HG03432 (cell line): ENCODE measurements around the gene POLG.
A peak's percentile ranks its signal among the peaks of the same experiment; 100 is the strongest.

Source experiments
- ATAC-seq: cut with Tn5 transposase; IDR thresholded peaks from one replicate; pipeline ENCODE4 v1.9.1; 2021; ENCODE audit warnings: mild to moderate bottlenecking, moderate library complexity; ENCODE audit not compliant: unreplicated experiment

The POLG gene

DNA sequence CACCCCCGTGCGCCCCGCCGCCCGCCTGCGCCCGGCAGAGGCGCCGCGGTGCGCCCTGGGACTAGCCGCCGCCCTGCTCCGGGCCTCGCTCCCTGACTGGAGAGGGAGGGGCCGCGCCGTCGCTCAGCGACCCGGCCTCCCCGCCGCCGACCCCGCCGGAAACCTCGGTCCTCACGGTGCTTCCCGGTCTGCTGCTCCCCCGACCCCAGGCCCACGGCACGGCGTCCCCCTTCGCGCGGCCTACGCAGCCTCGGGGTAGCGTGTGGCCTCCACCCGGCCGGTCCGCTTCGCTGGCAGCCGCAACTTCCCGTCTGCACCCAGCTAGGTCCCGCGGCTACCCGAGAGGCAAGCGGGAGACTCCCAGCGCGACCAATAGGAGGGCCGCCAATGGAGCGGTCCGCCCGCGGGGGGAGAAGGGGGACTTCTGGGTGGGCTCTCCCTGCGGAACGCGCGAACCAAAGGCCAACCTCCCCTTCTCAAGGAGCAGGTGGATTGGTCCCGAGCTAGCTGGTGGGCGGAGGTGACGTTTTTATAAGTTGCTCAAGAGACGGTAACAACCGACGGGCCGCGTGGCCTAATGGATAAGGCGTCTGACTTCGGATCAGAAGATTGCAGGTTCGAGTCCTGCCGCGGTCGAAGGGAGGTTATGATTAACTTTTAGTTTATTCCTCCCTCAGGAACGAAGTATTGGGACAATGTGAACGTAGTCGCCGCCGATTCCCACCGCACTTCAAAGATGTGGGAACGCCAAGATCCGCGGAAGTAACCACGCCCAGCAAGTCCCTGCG lies at the start of gene POLG:
Gene POLG, minus strand, starts transcription at position 315 of the 788 bp plus-strand sequence. CDS start 1,070 bp downstream, outside the sequence.
- peak; percentile 89 for ATAC-seq

DNA sequence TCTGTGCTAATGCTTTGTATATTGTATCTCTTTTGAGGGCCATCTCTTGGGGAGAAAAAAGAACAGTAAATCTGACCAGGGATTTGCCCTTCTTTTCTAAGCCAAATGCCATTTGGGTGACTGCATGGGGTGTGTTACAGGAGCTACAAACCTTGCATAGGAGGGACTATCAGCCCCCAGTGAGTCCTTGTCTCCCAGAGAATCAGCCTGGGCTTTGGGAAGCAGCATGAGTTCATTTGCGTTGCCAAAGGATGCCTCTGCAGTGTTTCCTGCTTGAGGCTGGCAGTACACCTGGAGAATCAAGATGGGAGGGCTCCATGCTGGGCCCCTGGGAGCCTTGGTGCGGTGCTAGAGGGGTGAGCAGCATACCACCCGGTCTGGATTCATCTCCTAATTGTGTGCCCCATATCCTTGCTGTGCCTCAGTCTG lies 49.6 kb upstream of the POLG start:
- no peak for ATAC-seq

GRCh38 chr15:89383365-89384175 lies 48.9 kb upstream of the POLG start:
- ATAC-seq = no peak

DNA sequence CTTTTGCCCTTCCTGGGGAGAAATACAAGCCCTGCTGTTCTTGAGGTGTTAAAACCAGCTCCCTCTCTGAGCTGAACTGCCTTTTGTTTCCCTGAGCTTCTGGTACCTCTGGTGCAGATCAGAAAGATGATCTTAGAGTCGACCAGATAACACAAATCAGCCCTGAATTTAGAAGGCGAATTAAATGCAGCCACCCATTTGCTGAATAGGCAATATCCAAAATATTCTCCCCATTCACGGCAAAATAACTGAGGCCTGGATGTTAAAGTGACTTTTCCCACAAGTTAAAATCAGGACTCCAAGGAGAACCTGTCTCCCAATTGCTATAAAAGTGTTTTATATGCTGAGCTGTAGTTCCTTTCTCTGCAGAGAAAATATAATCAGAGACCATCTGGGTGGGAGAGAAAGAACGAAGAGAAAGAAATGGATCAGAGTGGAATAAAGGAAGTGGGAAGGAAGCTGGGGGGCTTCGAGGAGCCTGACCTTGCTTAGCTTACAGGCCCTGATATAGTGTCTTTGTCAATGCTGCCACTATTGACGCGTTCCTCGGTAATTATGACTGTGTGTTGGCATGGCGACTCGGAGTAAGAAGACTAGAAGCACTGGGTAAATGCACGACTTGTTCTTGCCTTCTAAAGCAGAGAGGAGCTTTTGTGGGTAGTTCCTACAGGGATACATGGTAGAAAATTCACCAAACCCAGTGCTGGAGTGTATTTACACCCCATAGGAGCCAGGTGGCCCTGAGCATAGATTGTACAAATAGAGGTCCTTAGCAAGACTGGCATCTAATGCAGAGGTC lies 47.5 kb upstream of the POLG start:
- no peak for ATAC-seq

GRCh38 chr15:89381331-89381730 lies 46.7 kb upstream of the POLG start:
- ATAC-seq = no peak

- no peak for ATAC-seq
Observed at GRCh38 chr15:89379818-89380217, 45.2 kb upstream of the POLG start.

GRCh38 chr15:89379251-89379695 lies 44.6 kb upstream of the POLG start:
- ATAC-seq = no peak

DNA sequence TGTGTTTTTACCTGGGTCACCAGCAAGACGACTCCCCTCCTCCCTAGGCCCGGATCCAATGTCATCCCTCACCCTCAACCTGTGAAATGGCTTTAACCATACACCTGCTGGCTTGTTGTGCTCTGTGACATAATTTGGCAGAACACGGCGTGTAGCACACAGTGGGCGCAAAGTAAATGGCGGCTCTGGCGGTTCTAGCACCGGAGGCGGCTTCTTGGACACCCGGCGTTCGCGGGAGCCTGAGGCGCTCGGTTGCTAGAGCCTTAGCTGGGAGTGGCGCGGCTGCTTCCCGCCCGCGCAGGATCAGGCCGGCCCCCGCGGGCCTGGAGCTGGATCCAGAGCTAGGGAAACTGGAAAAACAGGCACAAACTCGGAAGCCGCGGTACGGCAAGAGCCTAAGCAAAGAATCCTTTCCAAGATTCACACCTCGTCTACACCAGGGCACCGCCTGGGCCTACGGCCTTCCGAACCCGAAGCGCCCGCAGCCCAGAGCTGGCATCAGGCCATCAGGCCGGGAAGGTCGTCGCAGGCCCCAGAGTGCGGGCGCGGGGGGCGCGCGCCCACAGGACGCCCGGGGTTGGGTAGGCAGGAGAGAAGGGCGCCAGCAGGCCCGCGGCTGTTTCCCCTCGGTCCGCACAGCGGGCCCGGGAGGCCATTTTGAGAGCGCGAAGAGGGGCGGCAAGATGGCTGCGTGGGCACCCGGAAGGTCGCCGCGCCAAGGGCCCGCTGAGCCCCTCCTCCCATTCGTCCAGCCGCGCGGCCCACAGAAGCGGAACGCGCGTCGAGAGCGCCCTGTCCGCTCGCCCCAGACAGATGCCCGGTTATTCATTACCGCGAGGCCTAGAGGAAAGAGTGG lies 43.9 kb upstream of the POLG start:
- ATAC-seq = no peak

- no peak for ATAC-seq
Observed at GRCh38 chr15:89377842-89378295, 43.2 kb upstream of the POLG start.

- ATAC-seq = no peak
Observed at GRCh38 chr15:89377024-89377841, 42.6 kb upstream of the POLG start.

GRCh38 chr15:89376388-89376787 lies 41.8 kb upstream of the POLG start:
- ATAC-seq = no peak

DNA sequence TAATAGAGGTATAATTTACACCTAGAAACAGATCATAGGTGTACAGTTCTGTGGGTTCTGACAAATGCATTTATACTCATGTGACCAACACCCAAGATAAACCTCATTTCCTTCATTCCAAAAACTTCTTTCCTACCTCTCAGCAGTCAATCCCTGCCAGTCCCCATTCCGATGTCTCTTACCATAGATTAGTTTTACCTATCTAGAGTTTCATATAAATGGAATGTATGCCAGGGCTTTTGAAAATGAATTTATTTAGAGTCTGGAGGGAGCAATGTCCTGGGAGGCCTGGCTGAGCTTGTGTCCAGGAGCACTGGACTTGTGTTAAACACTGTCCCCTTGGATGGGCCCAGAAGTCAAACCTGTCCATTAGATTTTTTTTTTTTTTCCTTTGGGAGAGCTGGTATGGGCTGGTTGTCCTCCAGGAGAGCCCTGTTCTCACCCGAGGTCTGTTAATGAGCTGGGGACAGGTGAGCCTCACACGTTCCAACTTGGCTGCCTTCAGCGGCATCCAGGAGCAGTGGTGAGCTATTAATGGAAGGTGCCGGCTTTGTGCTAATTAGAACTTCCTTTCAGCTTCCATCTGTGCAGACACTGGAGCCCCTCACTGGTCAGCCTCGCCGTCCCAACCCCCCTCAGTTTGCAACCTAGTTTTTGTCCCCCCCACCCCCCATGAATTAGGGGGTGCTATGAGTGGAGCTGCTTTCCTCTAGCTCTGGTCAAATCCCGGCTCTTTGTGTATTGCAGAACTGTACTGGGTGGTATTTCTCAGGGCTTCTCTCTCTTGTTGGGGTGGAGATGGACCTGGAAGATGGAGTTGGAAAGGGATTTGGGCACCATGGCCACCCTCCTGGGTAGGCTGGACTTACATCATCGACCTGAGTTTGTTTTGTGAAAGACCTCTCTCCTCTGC lies 40.7 kb upstream of the POLG start:
- no peak for ATAC-seq

- no peak for ATAC-seq
Observed at GRCh38 chr15:89374086-89374981, 39.7 kb upstream of the POLG start.

DNA sequence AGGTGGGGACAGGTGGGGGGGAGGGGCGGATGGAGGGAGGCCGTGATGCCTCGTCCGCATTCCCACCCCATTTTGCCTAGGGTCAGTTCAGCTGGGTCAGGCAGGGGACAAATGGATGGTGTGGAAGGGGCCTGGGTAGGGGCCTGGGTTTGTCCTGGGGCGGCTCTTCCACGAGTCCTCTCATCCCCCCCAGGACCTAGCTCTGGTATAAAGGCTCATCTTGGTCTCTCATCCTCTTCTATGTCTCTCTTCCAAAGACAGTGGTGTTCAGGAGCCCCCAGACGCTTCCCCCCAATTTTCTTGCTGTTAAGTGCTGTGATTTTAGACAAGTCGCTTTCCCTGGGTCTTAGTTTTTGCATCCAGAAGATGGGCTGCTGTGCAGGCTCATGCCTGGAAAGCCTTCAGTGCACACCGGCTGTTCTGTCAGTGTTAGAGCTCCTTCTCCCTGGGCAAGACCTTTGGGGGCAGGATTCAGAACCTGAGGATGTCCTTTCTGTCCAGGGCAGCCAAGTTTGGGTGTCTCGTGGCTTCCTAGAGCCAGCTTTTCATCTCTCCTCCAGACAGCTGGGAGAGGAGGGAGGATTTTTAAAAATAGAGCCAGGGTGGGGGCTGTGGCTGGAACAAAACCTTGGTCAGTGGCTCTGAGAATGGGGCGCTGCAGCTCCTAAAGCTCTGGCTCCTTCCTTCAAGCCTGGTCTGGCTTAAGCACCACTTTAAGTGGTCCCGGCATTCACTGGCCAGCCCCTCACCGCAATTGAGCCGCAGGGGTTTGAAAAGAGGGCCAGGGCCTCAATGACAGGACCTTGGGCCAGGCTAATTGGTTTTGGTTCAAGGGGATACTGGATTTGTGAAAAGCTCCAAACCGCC lies 37.7 kb upstream of the POLG start:
- ATAC-seq = no peak

DNA sequence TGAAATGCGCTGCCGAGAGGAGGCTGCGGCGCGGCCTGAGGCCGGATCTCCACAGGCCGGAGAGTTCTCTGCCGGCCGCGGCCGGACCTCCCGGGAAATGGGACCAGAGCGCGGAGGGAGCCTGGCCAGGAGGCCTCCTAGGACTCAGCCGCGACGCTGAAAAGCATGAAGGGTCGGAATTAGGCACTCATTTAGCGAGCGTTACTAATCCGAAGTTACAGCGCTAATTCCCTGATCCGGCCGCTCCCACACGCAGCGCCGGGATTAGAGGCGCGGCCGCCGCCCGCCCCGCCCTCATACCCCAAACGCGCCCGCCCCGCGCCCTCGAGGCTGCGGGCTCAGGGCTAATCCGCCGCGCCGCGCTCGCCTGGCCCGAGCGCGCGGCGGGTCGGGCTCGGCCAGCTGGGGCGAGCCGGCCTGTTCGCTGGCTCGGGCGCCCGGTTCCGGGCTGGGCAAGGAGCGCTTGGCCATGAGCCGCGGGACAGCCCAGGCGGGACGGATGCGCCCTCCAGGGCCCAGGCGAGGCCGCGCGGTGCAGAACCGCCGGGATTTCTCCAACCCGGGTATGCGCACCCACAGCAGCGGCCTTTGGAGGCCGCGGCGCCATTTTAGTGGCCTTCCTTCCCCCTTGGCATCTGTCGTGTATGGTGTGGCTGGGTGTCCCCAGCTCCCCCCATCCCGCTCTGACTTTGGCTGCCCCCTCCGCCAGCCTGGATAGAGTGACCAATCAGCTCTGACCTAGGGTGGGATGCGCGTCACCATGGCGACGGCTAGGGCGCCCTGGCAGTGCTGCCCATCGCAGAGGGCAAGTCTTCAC lies 36.8 kb upstream of the POLG start:
- ATAC-seq = no peak

DNA sequence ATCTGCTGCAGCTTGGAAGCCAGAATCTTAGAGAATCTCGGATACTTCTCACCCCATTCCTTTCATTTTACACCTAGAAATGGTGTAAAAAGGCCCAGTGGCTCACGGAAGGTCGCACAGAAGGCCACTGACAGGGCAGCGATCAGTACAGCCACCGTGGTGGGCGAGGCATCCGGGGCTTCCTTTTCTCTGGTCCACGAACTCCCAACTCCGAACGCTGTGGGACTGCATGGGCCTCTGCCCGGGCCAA lies 36.3 kb upstream of the POLG start:
- no peak for ATAC-seq
